Measurements from ENCODE around the gene SOS2.

Gene SOS2

DNA sequence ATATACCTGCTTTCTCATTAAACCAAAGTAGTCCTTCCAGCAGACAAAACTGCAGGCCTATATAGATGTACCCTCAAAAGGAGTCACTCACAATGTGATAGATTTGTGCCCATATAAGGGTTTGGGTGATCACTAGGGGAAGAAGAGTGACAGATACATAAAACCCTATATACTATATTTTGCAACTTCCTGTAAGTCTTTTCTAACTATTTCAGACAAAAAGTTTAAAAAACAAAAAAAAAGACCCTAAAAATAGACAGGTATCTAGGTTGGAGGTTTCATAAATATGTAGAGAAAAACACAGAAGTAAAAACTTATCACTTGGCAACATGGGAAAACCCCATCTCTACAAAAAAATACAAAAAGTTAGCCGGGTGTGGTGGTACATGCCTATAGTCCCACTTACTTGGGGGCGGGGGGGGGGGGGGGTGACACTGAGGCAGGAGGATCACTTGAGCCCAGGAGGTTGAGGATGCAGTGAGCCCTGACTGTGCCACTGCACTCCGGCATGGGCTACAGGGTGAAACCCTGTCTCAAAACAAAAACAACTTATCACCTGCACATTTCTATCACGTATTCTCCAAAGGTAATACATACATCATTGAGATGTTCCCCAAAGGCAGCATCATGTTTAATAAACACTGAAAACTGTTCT, 117.9 kb downstream of the SOS2 start:
- DNase-seq, result no peak

DNA sequence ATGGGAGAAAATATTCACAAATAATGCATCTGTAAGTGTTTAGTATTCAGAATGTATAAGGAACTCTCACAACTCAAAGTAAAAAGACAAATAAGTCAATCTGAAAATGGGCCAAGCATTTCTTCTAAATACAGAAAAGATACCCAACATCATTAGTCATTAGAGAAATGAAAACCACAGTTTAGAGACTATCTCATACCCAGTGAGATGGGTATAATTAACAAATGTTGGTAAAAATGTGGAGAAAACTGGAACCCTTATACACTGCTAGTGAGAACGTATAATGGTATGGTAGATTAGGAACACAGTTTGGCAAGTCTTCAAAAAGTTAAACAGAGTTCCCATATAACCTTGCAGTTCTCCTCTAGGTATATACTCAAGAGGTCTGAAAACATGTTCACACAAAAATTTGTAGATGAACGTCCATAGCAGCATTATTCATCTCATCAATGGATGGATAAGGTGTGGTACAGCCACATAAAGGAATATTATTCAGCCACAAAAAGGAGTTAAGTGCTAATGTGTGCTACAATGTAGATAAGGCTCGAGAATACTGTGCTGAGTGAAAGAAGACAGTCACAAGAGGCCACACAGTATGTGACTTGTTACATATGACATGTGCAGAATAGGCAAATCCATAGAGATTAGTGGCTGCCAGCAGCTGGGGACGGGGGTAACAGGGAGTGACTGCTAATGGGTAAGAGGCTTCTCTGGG, 120.9 kb downstream of the SOS2 start:
- no peak for DNase-seq

GRCh38 chr14:50109342-50109741, 122.0 kb downstream of the SOS2 start:
- DNase-seq, result no peak

- no peak for DNase-seq
Measured at GRCh38 chr14:50107850-50108249, 123.5 kb downstream of the SOS2 start.

- DNase-seq, result no peak
Measured at GRCh38 chr14:50106178-50106577, 125.2 kb downstream of the SOS2 start.

GRCh38 chr14:50103558-50103957, 127.8 kb downstream of the SOS2 start:
- no peak for DNase-seq

- DNase-seq, result no peak
Measured at GRCh38 chr14:50101417-50101816, 130.0 kb downstream of the SOS2 start.

GRCh38 chr14:50100805-50101204, 130.6 kb downstream of the SOS2 start:
- no peak for DNase-seq

- no peak for DNase-seq
Measured at GRCh38 chr14:50099335-50099734, 132.0 kb downstream of the SOS2 start.

DNA sequence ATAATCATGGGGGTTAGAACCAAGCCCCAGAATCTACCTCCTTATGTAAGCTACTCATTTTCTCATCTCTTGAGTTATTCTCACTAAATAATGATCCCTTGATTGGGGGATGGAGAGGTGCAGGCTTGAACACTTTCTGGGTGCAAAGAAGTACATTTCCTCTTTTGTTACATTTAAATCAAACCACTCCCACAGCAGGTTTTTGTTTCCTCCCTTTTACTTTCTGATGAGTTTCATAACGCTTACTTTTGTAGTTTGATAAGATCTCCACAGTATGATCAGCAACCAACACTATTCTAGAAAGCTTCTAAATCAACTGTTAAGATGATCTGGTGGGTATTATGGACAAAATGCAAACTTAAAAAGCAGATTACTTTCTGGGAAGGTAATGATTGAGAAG, 135.5 kb downstream of the SOS2 start:
- DNase-seq, result no peak

DNA sequence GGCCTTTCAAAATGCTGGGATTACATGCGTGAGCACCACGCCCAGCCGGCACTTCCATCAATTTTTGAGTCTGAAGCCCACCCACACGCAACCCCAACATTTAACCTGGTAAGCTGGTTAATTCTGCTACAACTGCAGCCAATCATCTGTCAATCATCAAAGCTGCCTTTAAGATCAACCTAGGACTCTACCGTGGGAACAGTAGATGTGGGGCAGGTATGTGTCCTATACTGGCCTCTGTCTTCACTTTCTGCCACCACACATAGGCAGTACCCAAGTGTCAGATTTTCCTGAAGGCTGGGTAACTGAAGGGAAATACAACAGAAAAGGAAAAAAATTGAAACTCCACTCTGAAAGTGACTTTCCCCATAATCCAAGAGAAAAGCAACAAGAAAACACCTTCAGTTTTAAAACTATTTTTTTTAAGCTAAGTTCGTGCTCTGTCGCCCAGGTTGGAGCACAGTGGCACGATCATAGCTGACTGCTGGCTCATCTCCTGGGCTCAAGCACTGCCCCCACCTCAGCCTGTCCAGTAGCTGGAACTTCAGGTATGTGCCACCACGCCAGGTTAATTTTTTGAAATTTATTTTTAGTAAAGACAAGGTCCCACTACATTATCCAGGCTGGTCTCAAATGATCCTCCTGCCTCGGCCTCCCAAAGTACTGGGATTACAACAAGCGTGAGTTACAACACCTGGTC, 137.2 kb downstream of the SOS2 start:
- no peak for DNase-seq

GRCh38 chr14:50093496-50093895, 137.9 kb downstream of the SOS2 start:
- no peak for DNase-seq

DNA sequence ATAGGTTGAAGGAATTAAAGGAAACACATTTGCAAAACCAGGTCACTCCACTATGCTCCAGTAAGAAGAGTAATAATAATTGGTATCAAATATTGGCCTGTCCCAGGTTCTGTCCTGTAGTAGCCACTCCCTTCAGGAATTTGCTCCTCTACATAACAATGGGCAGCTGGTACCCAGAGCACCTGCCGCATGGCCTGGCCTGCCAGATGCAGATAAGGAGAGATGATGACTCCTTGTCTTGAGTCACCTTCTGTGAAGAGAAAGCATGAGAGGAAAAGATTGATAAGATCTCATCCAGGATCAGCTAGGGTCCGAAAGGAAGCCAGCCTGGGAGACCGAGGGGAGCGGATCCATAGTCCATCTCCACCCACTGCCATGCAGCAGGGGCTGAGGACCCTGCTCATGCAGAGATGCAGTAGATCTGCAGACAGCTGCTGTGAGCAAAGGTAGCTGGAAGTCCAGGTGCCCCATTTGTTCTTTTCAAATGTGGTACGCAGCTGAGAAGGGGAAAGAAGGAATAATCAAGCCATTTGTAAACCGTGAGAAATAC, 139.3 kb downstream of the SOS2 start:
- no peak for DNase-seq

DNA sequence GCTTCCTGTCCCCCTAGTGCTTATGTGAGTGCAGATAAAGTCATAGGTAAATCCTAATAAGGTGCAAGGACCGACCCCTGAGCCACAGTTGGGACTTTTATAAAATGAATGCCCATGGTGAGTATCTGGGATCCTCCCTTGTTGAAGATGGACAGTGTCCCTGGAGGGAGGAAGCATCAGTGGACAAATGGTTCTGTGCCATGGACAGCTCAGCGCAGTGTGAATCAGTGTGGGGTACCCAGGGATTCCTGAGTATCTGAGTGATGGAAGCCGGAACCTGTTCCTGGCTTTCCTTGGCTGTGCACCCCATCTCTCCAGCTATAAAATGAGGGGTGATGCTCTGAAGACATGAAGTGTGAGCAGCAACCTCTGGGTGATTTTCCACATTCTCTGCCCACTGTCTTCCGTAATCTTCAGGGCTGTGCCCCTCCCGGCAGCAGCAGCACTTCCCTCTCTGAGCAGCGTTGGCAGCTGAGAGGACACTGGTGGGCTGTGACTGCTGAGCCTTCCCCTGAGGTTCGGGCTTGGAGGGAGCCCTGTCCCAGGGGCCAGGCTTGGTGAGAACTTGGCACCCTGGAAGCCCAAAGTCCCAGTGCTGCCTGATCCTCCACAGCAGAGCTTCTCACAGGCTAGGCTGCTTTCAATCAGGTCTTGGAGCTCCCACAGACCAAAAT, 140.0 kb downstream of the SOS2 start:
- DNase-seq, result no peak

DNA sequence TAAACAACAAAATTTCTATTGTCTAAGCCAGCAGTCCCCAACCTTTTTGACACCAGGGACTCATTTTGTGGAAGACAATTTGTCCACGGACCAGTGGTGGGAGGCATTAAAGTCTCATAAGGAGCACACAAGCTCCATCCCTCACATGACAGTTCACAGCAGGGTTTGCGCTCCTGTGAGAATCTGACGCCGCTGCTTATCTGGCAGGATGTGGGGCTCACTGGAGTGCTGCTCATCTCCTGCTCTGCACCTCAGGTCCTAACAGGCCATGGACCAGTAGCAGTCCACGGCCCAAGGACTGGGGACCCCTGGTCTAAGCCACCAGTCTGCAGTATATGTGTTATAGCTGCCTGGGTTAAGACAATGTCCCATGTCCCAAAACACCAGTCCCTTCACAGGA, 142.2 kb downstream of the SOS2 start:
- no peak for DNase-seq

- DNase-seq, result no peak
Measured at GRCh38 chr14:50088731-50089130, 142.6 kb downstream of the SOS2 start.

DNA sequence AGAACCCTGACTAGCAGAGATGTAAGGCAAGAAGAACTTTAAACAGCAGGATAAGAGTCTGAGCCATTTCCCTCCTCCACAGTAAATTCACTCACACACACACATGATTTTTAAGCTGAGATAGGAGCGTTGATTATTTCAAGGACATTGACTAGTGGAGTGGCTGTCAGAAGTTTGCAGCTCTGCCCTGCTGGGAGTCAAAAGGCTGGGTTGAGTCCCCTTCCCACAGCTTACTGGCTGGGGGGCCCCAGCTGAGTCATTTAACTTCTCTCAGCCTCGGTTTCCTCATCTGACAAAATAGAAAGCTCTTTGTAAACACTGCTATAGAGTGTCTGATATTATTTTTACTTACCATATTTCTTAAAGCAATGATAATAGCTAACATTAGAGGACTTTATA, 143.3 kb downstream of the SOS2 start:
- no peak for DNase-seq

GRCh38 chr14:50087341-50088116, 143.8 kb downstream of the SOS2 start:
- DNase-seq, result no peak

DNA sequence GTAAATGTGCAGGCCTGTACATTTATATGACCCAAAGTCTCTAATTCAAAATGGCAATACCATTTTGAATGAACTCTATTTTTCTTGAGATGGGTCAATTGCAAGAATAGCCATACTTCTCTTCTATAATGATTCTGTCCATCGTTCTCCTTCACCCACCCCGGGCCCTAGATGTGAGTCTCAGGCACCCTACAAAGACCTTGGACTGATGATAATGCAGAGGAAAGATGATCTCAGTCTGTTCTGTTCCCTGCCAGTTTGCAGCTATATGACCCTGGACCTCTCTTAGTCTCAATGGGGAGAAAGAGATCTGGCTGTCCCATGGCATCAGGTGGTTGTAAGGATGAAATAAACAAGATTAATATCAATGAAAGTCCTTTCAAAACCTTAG, 145.1 kb downstream of the SOS2 start:
- DNase-seq, result no peak

- no peak for DNase-seq
Measured at GRCh38 chr14:50085570-50086320, 145.6 kb downstream of the SOS2 start.

DNA sequence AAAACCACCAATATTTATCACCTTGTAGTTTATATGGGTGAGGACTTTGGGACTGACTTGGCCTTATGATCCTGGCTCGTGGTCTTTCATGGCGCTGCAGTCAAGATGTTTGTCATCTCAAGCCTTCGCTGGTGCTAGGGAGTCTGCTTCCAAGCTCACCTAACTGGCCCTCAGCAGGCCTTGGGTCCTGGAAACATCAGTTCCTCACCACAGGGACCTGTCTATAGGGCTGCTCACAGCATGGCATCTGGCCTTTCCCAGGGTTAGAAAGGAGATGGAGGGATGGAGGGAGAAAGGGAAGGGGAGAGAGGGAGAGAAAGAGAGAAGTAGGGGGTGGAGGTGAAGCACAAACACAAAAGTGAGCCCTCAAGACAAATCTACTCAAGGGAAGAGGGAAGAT, 146.7 kb downstream of the SOS2 start:
- no peak for DNase-seq

All from NCI-H526 treated with DMSO at 0.1 percent for 48 hours (cell line).